Activated T-cell treated with anti-CD3 and anti-CD28 coated beads, Interleukin-2, amount 50 U/mL, for 48 hours (primary cell): Measurements from ENCODE around the gene ACAP1.
"Not testable (repeated sequence)": the region's sequence is repeated elsewhere in the genome, so short reads cannot be mapped to it uniquely, and the experiment has no call there.

ENCODE experiments used
- DNase-seq, 2 experiments: peaks; one replicate each; pipeline ENCODE4 v3.0.0-alpha.2; 2020

Gene ACAP1

GRCh38 chr17:7329374-7329996 is 6.8 kb upstream of the ACAP1 start:
- DNase-seq = peak; percentile 98

DNA sequence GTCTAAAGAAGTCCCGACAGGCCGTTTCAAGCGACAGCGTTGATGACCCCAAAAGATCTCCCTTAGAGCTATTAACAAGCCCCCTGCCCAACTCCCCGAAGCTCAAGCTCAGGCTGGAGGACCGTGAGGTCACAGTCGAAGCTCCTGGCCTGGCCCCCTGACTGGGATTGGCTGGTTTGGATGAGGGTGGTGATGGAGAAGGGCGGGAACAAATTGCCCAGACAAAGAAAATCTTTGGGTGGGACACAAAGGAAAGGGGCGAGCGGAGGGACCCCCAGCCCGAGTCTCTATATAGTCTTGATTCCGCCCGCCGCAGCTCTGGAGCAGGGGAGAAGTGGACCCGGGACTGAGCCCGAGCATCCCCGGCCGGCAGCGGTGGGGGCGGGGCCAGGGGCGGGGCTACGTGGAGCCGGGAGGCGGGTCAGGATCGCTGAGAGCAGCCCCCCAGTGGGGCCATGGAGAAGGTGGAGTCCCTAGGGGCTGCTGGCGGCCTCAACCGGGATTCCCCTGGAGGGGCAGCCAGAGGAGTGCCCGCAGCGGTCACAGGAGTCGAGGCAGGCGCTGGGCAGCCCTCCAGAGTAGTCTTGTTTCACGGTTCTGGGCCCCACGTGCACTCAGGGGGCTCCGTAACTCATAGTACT is 6.2 kb upstream of the ACAP1 start:
- DNase-seq = peak; percentile 89 to 91

- no peak for DNase-seq
Observed at GRCh38 chr17:7330638-7331015, 5.7 kb upstream of the ACAP1 start.

DNA sequence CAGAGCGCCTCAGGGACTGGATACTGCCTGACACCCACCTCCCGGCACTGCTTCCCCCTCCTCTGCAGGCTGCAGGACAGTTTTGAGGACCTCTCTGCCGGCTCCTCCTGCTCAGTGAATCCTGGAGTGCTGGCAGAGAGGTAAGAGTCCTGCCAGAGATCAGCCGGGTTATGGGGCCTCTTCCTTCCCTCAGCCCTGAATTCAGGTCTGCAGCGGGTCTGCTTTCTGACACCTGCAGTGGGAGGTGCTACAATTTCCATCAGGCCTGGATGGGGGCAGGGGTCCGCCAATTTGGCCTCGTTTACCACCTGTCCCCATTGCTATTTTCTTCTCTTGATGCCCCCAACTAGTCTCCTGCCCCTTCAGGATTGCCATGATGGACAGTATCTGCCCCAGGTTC is 4.2 kb upstream of the ACAP1 start:
- DNase-seq = no peak

DNA sequence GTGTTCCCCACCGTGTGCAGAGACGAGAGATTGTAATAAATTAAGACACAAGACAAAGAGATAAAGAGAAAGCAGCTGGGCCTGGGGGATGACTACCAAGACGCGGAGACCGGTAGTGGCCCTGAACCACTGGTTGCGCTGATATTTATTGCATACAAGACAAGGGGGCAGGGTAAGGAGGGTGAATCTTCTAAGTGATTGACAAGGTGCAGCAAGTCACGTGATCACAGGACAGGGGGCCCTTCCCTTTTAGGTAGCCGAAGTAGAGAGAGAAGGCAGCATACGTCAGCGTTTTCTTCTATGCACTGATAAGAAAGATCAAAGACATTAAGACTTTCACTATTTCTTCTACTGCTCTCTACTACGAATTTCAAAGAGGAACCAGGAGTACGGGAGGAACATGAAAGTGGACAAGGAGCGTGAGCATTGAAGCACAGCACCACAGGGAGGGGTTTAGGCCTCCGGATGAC is 3.7 kb upstream of the ACAP1 start:
- peak; percentile 48 to 54 for DNase-seq

GRCh38 chr17:7334938-7335538 is 1.3 kb upstream of the ACAP1 start:
- no peak for DNase-seq

- not testable (repeated sequence) for DNase-seq
Observed at GRCh38 chr17:7335765-7336164, 564 bp upstream of the ACAP1 start.

DNA sequence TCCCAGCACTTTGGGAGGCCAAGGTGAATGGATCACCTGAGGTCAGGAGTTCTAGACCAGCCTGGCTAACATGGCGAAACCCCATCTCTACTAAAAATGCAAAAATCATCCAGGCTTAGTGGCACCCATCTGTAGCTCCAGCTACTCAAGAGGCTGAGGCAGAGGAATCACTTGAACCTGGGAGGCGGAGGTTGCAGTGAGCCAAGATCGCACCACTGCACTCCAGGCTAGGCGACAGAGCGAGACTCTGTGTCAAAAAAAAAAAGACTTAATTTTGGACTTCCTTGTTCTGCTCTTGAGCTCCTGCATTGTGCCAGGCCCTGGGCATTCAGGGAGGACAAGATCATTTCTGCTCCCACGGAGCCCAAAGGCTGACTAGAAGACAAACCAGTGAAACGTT is 1.3 kb downstream of the ACAP1 start:
- DNase-seq = not testable (repeated sequence)

DNA sequence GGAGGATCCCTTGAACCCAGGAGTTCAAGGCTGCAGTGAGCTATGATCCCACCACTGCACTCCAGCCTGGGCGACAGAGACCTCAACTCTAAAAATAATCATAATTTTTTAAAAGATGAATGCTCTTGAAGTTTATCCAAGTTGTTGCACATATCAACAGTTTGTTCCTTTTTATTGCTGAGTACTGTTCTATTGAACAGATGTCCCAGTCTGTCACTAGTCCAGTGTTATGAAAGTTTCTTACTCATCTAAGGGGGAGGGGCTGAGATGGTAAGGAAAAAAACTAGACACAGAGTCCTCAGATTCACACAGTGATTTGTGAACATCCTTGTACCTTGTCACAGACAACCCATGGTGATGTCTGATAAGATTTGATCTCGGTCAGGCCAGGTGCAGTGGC is 3.9 kb downstream of the ACAP1 start:
- no peak for DNase-seq

DNA sequence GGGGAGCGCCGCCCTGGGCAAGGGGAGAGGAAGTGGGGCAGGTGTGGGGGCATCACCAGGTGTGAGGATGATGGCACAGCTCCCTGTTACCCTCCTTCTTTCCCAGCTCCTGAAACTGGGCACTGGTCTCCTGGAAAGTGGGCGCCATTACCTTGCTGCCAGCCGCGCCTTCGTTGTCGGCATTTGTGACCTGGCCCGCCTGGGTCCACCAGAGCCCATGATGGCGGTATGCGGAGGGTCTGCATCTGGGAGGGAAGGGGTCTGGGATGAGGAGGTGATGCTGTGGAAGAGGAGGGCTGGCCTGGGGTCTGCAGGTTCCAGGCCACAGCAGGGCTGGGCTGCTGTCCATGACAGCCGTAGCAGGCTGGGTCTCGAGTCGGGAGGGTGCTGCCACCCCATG is 5.5 kb downstream of the ACAP1 start:
- no peak for DNase-seq

- DNase-seq = no peak
Observed at GRCh38 chr17:7343250-7343649, 6.9 kb downstream of the ACAP1 start.

- DNase-seq = no peak
Observed at GRCh38 chr17:7346761-7347614, 10.7 kb downstream of the ACAP1 start.

DNA sequence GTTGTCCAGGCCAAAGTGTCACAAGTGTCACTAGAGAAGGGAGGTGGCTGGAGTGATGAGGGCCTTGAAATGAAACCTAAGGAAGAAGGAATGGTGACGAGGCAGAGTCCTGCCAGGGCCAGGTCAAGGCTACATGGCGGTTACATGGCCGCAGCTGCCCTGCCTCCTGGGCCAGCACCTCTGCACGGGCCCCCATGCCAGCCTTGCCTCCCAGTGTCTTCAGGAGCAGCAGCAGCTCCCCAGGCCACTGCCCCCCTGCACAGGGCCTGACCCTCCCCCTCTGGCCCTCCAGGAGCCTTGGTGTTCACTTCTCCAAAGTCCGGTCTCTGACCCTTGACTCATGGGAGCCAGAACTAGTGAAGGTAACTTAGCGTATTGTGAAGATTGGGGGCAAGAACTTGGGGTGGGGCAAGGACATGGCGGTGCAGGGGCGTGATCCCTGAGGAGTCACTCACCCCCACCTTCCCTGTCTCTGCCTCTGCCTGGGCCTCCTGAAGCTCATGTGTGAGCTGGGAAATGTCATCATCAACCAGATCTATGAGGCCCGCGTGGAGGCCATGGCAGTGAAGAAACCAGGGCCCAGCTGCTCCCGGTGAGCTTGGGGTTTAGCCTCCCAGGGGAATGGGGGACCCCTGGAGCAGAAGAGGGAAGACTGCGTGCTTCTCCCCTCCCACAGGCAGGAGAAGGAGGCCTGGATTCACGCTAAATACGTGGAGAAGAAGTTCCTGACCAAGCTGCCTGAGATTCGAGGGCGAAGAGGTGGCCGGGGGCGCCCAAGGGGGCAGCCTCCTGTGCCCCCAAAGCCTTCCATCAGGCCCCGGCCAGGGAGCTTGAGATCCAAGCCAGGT is 11.5 kb downstream of the ACAP1 start:
- no peak for DNase-seq

- no peak for DNase-seq
Observed at GRCh38 chr17:7348478-7349242, 12.3 kb downstream of the ACAP1 start.

DNA sequence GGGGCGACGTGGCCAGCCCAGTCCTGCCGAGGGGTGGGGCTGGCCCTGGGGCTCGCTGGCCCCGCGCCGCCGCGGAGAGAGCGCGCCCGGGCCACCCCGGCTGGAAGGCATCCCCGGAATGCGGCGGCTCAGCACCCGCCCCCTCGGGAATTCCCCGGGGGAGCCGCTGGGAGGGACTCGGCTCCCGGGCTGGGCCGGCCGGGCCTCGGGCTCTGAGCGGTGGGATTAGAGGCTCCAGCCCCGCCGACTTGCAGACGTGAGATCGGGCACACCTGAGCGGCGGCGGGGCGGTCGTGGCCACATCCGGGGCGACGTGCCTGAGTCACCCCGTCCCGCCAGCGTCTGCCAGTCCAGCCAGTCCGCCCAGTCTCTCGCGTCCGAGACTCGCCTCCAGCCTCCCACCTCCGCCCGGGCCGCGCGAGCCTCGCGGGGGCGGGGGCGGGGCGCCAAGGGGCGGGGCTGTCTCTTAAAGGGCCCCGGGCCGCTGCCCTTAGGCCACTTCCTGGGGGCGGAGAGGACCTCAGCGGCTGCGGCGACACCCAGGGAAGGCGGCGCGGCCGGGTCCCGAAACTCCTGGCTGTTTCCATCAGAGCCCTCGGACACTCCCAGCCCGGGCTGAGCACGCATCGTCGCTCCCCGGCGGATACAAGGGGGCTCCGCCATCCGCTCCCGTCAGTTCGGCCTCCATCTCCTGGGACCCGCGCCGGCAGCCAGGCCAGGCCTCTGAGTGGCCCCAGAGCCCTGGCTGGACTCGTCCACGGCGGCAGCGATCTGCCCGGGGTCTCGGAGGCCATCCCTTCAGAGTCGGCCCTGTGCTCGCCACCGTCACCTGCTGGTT is 15.6 kb downstream of the ACAP1 start, which contains the start of gene KCTD11:
KCTD11 (plus strand) TSS at position 498 of the 838 bp plus-strand sequence.
- DNase-seq = peak; percentile 86 to 88

- no peak for DNase-seq
Observed at GRCh38 chr17:7352503-7352889, 16.2 kb downstream of the ACAP1 start.

GRCh38 chr17:7352910-7353635 is 16.7 kb downstream of the ACAP1 start:
- no peak for DNase-seq

DNA sequence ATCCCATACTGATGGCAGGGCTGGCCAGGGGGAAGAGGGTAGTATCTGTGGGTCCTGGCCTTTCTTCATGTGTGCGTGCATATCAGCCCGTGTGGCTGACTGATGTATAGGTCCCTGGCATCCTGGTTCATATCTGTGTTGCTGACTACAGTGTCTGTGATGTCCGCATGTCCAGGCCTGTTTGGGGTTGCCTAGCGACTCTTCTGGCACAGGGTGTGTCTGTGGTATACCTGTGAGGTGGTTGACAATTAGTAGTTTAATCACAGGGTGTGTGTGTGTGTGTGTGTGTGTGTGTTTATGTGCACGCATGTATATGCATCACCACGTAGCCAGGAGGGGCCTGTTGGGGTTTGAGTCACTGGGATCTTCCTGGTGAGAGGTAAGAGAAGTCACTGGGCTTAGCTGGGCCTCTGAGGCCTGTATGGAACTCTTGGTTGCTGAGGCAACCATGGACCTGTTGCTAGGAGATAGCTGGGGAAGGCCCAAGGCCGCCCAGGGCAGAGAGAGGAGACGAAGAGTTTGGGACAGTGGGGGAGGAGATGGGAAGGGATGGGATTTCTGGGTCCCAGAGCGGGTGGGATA is 18.0 kb downstream of the ACAP1 start:
- peak in 1 of 2 experiments; percentile 54 for DNase-seq

GRCh38 chr17:7355053-7355452 is 18.7 kb downstream of the ACAP1 start, which contains the start of gene TMEM95:
Gene TMEM95, plus strand, starts transcription at chr17:7355156. Its CDS starts 49 bp downstream, at chr17:7355205.
- no peak for DNase-seq
